ENCODE results near the gene DUS1L. TPM values are rescaled to one million over a fixed set of nuclear protein-coding genes. Genes with fewer than 3 reads are reported as not detected.

The DUS1L gene
- total RNA-seq, 4 donors from 2014 or later, result 30.2 to 70.6 (median 46.5) TPM

DNA sequence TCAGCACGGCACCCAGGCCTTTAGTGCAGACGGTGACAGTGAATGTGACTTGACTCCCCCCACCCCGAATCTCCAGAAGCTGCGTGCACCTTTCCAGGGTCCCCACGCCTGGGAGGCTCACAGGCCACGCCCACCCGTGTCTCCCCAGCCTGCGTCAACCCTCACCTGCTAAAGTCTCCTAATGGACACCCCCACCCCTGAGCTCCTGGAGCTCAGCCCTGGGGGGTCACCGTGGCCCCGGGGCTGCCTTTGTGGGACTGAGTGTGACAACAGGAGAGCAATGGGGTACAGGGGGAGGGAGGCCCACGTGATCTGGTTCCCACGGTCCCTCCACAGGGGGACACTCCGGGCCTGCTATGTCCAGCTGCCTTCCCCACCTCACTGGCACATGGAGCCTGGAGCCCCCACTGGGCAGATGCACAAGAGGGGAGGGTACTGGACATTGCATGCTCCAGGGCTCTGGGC, 39.8 kb upstream of the DUS1L start:
- H3K27ac ChIP-seq, result peak overlapping the region in 1 of 2 donors; percentile 29
- peaks cover 0 to 13% of the 10 kb centered on the region in 2 donors for H3K4me1 ChIP-seq
- H3K9me3 ChIP-seq, result no peaks in the 10 kb centered on the region
- H3K36me3 ChIP-seq, result no peaks in the 10 kb centered on the region
- no peak for TF ChIP-seq POLR2A (IDR thresholded peaks at IDR 0.05)
- intact Hi-C loops (cut with DNase I; ENCODE audit: low total_unique reads), result no loop called here
- peak in 1 of 2 donors; percentile 14 for DNase-seq
- H3K27me3 ChIP-seq, result no peaks in the 10 kb centered on the region
- no peak overlapping the region for H3K4me3 ChIP-seq

DNA sequence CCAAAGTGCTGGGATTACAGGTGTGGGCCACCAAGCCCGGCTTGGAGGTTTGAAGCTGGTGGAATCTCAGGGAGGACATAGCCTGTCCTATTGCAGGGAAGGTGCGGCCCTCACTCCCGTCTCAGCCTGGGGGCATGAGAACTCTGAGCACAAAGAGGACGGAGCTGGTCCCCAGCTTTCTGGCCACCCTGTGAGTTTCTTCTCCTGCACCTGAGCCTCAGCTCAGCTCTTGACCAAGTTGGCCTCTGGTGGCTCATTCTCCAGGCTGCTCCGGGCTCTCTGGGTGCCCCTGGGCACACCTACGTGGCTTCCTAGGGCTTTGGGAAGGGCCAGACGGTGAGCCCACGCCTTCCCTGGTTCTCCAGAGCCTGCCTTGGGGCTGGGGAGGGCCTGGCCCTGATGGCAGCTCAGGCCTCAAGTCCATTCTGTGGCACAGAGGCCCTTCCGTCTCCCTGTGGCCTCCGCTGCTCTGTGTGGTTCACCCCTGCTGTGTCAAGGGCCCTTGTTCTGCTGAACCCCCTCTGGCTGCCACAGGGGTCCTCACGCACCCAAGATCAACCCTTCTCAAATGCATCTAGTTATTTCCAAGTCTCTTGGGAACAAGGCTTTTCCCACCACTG, 39.3 kb upstream of the DUS1L start:
- H3K36me3 ChIP-seq, result no peaks in the 10 kb centered on the region
- H3K9me3 ChIP-seq, result no peaks in the 10 kb centered on the region
- TF ChIP-seq, protein P1, sequence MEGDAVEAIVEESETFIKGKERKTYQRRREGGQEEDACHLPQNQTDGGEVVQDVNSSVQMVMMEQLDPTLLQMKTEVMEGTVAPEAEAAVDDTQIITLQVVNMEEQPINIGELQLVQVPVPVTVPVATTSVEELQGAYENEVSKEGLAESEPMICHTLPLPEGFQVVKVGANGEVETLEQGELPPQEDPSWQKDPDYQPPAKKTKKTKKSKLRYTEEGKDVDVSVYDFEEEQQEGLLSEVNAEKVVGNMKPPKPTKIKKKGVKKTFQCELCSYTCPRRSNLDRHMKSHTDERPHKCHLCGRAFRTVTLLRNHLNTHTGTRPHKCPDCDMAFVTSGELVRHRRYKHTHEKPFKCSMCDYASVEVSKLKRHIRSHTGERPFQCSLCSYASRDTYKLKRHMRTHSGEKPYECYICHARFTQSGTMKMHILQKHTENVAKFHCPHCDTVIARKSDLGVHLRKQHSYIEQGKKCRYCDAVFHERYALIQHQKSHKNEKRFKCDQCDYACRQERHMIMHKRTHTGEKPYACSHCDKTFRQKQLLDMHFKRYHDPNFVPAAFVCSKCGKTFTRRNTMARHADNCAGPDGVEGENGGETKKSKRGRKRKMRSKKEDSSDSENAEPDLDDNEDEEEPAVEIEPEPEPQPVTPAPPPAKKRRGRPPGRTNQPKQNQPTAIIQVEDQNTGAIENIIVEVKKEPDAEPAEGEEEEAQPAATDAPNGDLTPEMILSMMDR (IDR thresholded peaks at IDR 0.05), result no peak
- H3K4me3 ChIP-seq, result no peak overlapping the region
- H3K4me1 ChIP-seq, result peaks cover 0 to 13% of the 10 kb centered on the region in 2 donors
- H3K27me3 ChIP-seq, result no peaks in the 10 kb centered on the region
- DNase-seq, result no peak
- intact Hi-C loops (cut with DNase I; ENCODE audit: low total_unique reads), result no loop called here
- H3K27ac ChIP-seq, result peak overlapping the region in 1 of 2 donors; percentile 73

DNA sequence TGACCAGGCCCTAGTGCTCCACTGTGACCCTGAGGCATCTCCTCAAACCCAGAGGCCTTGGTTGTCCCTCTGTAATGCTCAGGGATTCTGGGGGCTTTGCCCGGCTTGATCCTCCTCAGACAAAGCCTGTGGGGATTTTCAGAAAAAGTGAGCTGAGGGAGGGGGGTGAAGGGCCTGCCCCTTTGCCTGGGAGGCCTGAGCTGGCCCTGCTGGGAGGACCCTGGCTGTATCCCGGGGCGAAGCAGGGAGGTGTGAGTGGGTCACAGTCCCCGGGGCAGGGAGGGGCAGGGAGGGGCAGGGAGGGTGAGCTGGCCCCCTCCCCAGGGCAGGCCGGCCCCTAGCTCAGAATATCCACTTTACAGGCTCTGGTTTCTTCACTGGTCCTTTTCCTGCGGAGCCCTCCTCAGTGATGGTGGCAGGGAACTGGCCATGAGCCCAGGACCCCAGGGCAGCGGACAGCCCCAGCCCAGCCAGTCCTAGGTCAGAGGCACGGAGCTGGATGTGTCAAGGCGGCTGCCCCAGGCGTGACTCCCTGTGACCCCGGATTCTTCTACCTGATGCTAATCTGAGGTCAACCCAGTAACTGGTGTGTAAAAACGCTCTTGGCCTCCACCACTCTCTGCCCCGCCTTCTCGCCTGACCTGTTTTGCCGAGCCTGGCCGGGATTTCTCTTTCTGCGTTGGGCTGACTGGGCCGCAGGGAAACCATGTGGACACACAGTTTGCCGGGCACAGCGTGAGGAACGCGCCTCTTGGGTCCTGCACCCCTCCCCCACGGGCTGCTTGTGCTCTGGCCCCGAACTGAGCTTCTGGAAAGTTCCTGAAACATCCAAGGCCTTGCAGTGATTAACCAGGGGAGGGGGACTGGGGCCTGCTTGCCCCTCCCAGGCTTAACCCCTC, 38.2 kb upstream of the DUS1L start:
- peak overlapping the region; percentile 68 to 73 for H3K27ac ChIP-seq
- H3K4me1 ChIP-seq, result peaks cover 0 to 13% of the 10 kb centered on the region in 2 donors

DNA sequence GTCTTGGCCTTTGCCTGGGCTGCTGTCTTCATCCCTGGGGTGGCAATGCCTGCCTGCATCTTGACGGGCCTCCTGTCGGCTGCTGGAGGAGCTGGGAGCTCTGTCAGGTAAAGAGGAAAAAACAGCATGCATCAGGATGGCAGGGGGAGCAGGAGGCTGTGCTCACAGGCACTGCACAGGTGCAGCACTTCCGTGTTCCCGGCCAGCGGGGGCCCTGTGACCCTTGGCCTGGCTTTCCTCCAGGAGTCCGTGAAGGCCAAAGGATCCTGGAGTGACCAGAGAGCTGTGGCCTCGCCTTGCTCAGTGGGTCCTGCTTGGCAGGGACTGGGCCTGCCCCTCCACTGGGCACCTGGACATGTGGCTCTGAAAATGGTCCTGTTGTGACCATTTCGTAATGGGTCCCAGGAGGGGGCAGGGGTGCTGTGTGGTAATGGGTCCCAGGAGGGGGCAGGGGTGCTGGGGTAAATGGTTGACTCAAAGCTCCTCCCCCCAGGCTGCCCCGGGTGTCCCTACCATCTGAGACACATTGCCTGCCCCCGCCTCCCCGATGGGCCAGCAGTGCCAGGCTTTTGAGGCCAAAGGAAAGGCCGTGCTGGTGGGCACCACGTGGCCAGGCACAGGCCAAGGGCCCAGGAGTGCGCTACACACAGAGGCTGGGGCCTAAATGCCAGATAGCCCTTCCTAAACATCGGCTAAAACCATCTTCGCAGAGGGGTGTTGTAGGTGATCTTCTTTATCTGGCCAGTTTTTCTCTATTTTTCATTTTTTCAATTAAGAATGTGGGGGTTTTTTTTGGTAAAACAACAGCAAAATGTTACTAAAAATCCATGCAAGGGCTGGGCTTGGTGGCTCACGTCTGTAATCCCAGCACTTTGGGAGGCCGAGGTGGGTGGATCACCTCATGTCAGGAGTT, 36.4 kb upstream of the DUS1L start:
- H3K4me3 ChIP-seq, result no peak overlapping the region
- no peak for TF ChIP-seq POLR2A (IDR thresholded peaks at IDR 0.05)
- TF ChIP-seq, protein P1 (IDR thresholded peaks at IDR 0.05), result no peak
- intact Hi-C loops (cut with DNase I; ENCODE audit: low total_unique reads), result no loop called here
- no peaks in the 10 kb centered on the region for H3K27me3 ChIP-seq
- no peaks in the 10 kb centered on the region for H3K9me3 ChIP-seq
- peaks cover 0 to 17% of the 10 kb centered on the region in 2 donors for H3K4me1 ChIP-seq
- peak overlapping the region in 1 of 2 donors; percentile 4 for H3K27ac ChIP-seq
- peak; percentile 20 to 28 for DNase-seq
- no peaks in the 10 kb centered on the region for H3K36me3 ChIP-seq

More for the DNA sequence above, 38.2 kb upstream of the DUS1L start:
- DNase-seq, result peak; percentile 69 to 74
- no peaks in the 10 kb centered on the region for H3K9me3 ChIP-seq
- no peak overlapping the region for H3K4me3 ChIP-seq
- H3K36me3 ChIP-seq, result no peaks in the 10 kb centered on the region
- TF ChIP-seq, protein P1 (IDR thresholded peaks at IDR 0.05), result no peak
- TF ChIP-seq POLR2A (IDR thresholded peaks at IDR 0.05), result no peak
- intact Hi-C loops (cut with DNase I; ENCODE audit: low total_unique reads), result no loop called here
- no peaks in the 10 kb centered on the region for H3K27me3 ChIP-seq

DNA sequence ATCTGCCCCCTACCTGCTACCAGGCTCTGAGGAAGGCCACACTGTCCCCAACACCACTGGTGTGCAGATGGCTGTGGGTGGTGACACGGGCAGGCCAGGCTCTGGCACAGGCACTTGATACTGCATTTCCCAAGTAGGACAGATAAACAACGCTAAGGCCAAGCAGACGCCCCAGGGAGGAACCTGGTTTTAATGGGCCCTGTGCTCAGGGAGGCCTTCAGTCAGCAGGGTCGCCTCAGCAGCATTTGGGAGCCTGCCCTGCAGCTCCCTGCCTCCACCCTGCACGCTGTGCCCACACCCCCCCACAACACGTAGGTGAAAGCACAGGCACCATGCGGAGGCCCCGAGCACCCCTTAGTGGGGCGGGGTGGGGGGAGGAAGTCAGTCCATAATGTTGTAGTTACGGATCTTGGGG, 35.7 kb upstream of the DUS1L start:
- TF ChIP-seq POLR2A (IDR thresholded peaks at IDR 0.05), result no peak
- TF ChIP-seq, protein P1 (IDR thresholded peaks at IDR 0.05), result no peak
- H3K36me3 ChIP-seq, result no peaks in the 10 kb centered on the region
- intact Hi-C loops (cut with DNase I; ENCODE audit: low total_unique reads), result no loop called here
- peak; percentile 15 to 18 for DNase-seq
- no peak overlapping the region for H3K27ac ChIP-seq
- peaks cover 0 to 21% of the 10 kb centered on the region in 2 donors for H3K4me1 ChIP-seq
- H3K27me3 ChIP-seq, result no peaks in the 10 kb centered on the region
- H3K4me3 ChIP-seq, result no peak overlapping the region
- H3K9me3 ChIP-seq, result no peaks in the 10 kb centered on the region

Data from uterus (tissue), 4 donors.